Neural progenitor cell (in vitro differentiated cells): ENCODE data around the gene CAB39L. TPM values are rescaled to one million over a fixed set of nuclear protein-coding genes. Genes with fewer than 3 reads are reported as not detected.
A peak's percentile ranks its signal among the peaks of the same experiment; 100 is the strongest.

Source experiments
- DNase-seq: peaks from one replicate; pipeline ENCODE4 v3.0.0-alpha.2; 2016; ENCODE audit warnings: low spot score
- H2AFZ ChIP-seq: fragments of 200-600 bp; sonication (generic); replicated peaks from 2 replicates; pipeline ENCODE4 v1.6.1; 2016; ENCODE audit warnings: antibody characterized with exemption
- H3F3A ChIP-seq: fragments of 200-600 bp; sonication (generic); 2 replicates; pipeline ENCODE4 v1.6.1; 2016; ENCODE audit warnings: antibody characterized with exemption, low read depth
- H3K27ac ChIP-seq: fragments of 200-600 bp; sonication (generic); 2 replicates; pipeline ENCODE4 v1.5.1; 2016; ENCODE audit warnings: mild to moderate bottlenecking
- H3K27me3 ChIP-seq: fragments of 200-600 bp; sonication (generic); 2 replicates; pipeline ENCODE4 v1.6.1; 2016; ENCODE audit warnings: mild to moderate bottlenecking, moderate library complexity
- H3K36me3 ChIP-seq: fragments of 200-600 bp; sonication (generic); 2 replicates; pipeline ENCODE4 v1.5.1; 2016
- H3K4me1 ChIP-seq: fragments of 200-600 bp; sonication (generic); 2 replicates; pipeline ENCODE4 v1.6.1; 2016; ENCODE audit warnings: mixed run types
- H3K4me2 ChIP-seq: fragments of 200-600 bp; sonication (generic); 2 replicates; pipeline ENCODE4 v1.6.1; 2016
- H3K4me3 ChIP-seq: fragments of 200-600 bp; sonication (generic); 2 replicates; pipeline ENCODE4 v1.5.1; 2016
- H3K79me2 ChIP-seq: fragments of 200-600 bp; sonication (generic); 2 replicates; pipeline ENCODE4 v1.6.1; 2016; ENCODE audit warnings: low read depth
- H3K9ac ChIP-seq: fragments of 200-600 bp; sonication (generic); 2 replicates; pipeline ENCODE4 v1.6.1; 2016
- H3K9me3 ChIP-seq: fragments of 200-600 bp; sonication (generic); 2 replicates; pipeline ENCODE4 v1.5.1; 2016; ENCODE audit warnings: low read depth
- H4K20me1 ChIP-seq: fragments of 200-600 bp; sonication (generic); 2 replicates; pipeline ENCODE4 v1.6.1; 2016; ENCODE audit warnings: low read depth
- H3K27ac Mint-ChIP-seq: 3 replicates; pipeline ENCODE4 v1.8.0; 2021; ENCODE audit warnings: mixed read lengths
- H3K27me3 Mint-ChIP-seq: 2 replicates; pipeline ENCODE4 v1.8.0; 2022; ENCODE audit warnings: low read depth, mild to moderate bottlenecking, inconsistent platforms, moderate library complexity, mixed read lengths; ENCODE audit not compliant: insufficient read depth
- H3K36me3 Mint-ChIP-seq: 3 replicates; pipeline ENCODE4 v1.8.0; 2021; ENCODE audit warnings: mixed read lengths
- H3K4me1 Mint-ChIP-seq: 3 replicates; pipeline ENCODE4 v1.8.0; 2021; ENCODE audit warnings: mixed read lengths
- H3K4me3 Mint-ChIP-seq: 3 replicates; pipeline ENCODE4 v1.8.0; 2021; ENCODE audit warnings: mild to moderate bottlenecking, moderate library complexity, mixed read lengths
- H3K9me3 Mint-ChIP-seq: 3 replicates; pipeline ENCODE4 v1.8.0; 2020; ENCODE audit warnings: mixed read lengths
- CTCF ChIP-seq: fragments of 200-600 bp; sonication (generic); IDR thresholded peaks from 2 replicates; pipeline ENCODE4 v1.5.1; 2017; ENCODE audit warnings: antibody characterized with exemption, mild to moderate bottlenecking
- EZH2 ChIP-seq: fragments of 200-600 bp; sonication (generic); IDR thresholded peaks from 2 replicates; pipeline ENCODE4 v1.6.1; 2017; ENCODE audit warnings: antibody characterized with exemption, mild to moderate bottlenecking, moderate library complexity
- EZH2phosphoT487 ChIP-seq: fragments of 200-600 bp; sonication (generic); IDR thresholded peaks from 2 replicates; pipeline ENCODE4 v1.6.1; 2017; ENCODE audit warnings: antibody characterized with exemption
- total RNA-seq: library from RNA; depleted of rRNA; stranded (reverse); fragments of >200 nt; gene quantifications from 2 replicates; pipeline ENCODE4 v1.2.3, GENCODE V29; 2015; ENCODE audit warnings: low replicate concordance

The CAB39L gene
- total RNA-seq, 1 donor from 2014 or later: 18.1 TPM

- Histone ChIP-seq H3K4me1 (no peaks in the 10 kb centered on the region), H3F3A (no peaks in the 10 kb centered on the region), H3K9ac (no peak overlapping the region), H3K27me3 (no peaks in the 10 kb centered on the region), H3K27ac (no peak overlapping the region), H3K9me3 (no peaks in the 10 kb centered on the region), H3K36me3 (no peaks in the 10 kb centered on the region), H3K4me2 (no peak overlapping the region), H3K79me2 (no peaks in the 10 kb centered on the region), H4K20me1 (no peaks in the 10 kb centered on the region), H2AFZ (no peak overlapping the region), H3K4me3 (no peak overlapping the region)
- TF ChIP-seq EZH2 (no peak), CTCF (no peak), EZH2phosphoT487 (no peak)
- no peak overlapping the region for H3K4me3 Mint-ChIP-seq
- no peaks in the 10 kb centered on the region for H3K4me1 Mint-ChIP-seq
- H3K27ac Mint-ChIP-seq: no peak overlapping the region
- H3K9me3 Mint-ChIP-seq: no peaks in the 10 kb centered on the region
- DNase-seq: no peak
- no peaks in the 10 kb centered on the region for H3K27me3 Mint-ChIP-seq
- no peaks in the 10 kb centered on the region for H3K36me3 Mint-ChIP-seq
Measured at GRCh38 chr13:49453465-49453864, 9.6 kb upstream of the CAB39L start.

DNA sequence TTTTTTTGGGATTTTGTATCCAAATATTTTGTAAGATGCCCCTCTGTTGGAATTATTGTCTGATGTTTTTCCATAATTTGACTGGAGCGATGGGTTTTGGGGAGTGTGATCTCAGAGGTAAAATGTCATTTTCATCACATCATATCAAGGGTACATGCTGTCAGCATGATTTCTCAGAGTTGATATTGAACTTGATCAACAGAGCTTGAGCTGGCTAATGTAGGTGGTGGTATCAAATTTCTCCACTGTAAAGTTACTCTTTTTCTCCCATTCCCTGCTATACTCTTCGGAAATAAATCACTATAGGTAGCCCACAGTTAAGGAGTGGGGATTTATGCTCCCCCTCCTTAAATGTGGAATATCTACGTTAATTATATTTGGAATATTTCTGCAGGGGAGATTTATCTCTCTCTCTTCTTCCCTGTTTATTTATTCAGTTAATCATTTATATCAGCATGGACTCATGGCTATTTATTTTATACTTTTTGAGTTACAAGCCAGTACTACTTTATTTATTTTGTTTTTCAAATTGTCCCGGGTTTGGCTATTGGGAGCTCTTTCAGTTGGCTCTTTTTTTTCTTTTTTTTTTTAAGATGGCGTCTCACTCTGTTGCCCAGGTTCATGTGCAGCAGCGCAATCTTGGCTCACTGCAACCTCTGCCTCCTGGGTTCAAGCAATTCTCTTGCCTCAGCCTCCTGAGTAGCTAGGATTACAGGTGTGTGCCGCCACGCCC lies 9.0 kb upstream of the CAB39L start:
- no peak overlapping the region for H3K9ac ChIP-seq
- H3K79me2 ChIP-seq: no peaks in the 10 kb centered on the region
- no peaks in the 10 kb centered on the region for H3K4me1 Mint-ChIP-seq
- H3K9me3 Mint-ChIP-seq: no peaks in the 10 kb centered on the region
- no peaks in the 10 kb centered on the region for H4K20me1 ChIP-seq
- no peaks in the 10 kb centered on the region for H3K27me3 ChIP-seq
- no peak for DNase-seq
- no peak overlapping the region for H3K4me3 ChIP-seq
- no peak overlapping the region for H3K27ac Mint-ChIP-seq
- H3K4me3 Mint-ChIP-seq: no peak overlapping the region
- H3F3A ChIP-seq: no peaks in the 10 kb centered on the region
- no peaks in the 10 kb centered on the region for H3K27me3 Mint-ChIP-seq
- H3K36me3 ChIP-seq: no peaks in the 10 kb centered on the region
- no peak overlapping the region for H3K4me2 ChIP-seq
- no peak overlapping the region for H3K27ac ChIP-seq
- no peak overlapping the region for H2AFZ ChIP-seq
- H3K9me3 ChIP-seq: no peaks in the 10 kb centered on the region
- no peak for TF ChIP-seq CTCF
- TF ChIP-seq EZH2phosphoT487: no peak
- no peak for TF ChIP-seq EZH2
- no peaks in the 10 kb centered on the region for H3K4me1 ChIP-seq
- no peaks in the 10 kb centered on the region for H3K36me3 Mint-ChIP-seq

DNA sequence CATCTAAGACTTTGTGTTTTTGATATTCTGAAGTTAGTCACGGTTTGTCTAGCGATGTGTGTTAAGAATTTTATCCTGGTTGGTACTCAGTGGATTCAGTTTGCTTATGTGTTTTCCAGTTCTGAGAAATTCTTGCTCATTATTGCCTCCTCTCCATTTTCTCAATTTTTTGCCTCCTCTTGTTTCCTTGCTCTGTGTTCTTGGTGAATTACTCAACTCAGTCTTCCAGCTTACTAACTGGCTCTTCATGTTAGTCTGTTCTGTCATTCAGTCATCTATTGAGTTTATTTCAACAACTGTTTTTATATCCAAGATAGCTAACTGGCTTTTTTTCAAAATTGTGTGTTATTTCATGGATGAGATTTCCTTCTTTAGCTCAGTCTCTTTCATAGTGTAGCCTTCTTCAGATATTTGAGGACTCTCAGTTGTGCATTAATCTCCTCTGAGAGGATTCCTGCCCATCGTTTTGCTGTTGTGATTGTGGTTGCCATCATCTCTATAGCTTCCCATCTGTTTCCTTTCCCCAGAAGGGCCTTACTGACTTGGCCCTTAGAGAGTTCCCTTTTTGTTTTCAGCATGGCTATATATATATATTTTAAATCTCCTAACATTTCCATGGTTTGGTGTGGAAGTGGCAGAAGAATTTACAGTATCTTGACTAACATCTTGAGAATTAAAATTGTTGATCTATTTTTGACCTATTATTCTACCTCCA lies 6.4 kb upstream of the CAB39L start:
- H4K20me1 ChIP-seq: no peaks in the 10 kb centered on the region

More for the DNA sequence above, 6.4 kb upstream of the CAB39L start:
- Histone ChIP-seq H3K4me2 (no peak overlapping the region), H2AFZ (no peak overlapping the region), H3F3A (peaks cover 2% of the 10 kb centered on the region), H3K9me3 (no peaks in the 10 kb centered on the region), H3K79me2 (no peaks in the 10 kb centered on the region), H3K27me3 (no peaks in the 10 kb centered on the region), H3K36me3 (no peaks in the 10 kb centered on the region), H3K4me3 (no peak overlapping the region), H3K27ac (peak overlapping the region; percentile 40), H3K4me1 (no peaks in the 10 kb centered on the region), H3K9ac (no peak overlapping the region)
- H3K9me3 Mint-ChIP-seq: no peaks in the 10 kb centered on the region
- no peak overlapping the region for H3K27ac Mint-ChIP-seq
- H3K4me3 Mint-ChIP-seq: no peak overlapping the region
- peaks cover 5% of the 10 kb centered on the region for H3K4me1 Mint-ChIP-seq
- TF ChIP-seq CTCF (no peak), EZH2 (no peak), EZH2phosphoT487 (no peak)
- no peaks in the 10 kb centered on the region for H3K27me3 Mint-ChIP-seq
- H3K36me3 Mint-ChIP-seq: peaks cover 3% of the 10 kb centered on the region
- no peak for DNase-seq
